ACC112 (cell line): ENCODE measurements around the gene ARMS2.

Source experiments
- H2AFZ ChIP-seq: fragments of 200-600 bp; sonication (generic); one replicate; pipeline ENCODE4 v1.6.0; 2017; ENCODE audit warnings: antibody characterized with exemption, low read length; ENCODE audit not compliant: unreplicated experiment
- H3K27ac ChIP-seq: fragments of 200-600 bp; sonication (generic); 2 replicates; pipeline ENCODE4 v1.5.1; 2014; ENCODE audit warnings: low read depth, mild to moderate bottlenecking, antibody characterized with exemption, low read length, moderate library complexity
- H3K27me3 ChIP-seq: fragments of 200-600 bp; sonication (generic); 2 replicates; pipeline ENCODE4 v1.6.1; 2014; ENCODE audit warnings: mild to moderate bottlenecking, antibody characterized with exemption, low read length, moderate library complexity, mixed read lengths; ENCODE audit not compliant: insufficient read depth
- H3K36me3 ChIP-seq: fragments of 200-600 bp; sonication (generic); 2 replicates; pipeline ENCODE4 v1.6.1; 2016; ENCODE audit warnings: mild to moderate bottlenecking, antibody characterized with exemption, low read length, moderate library complexity, mixed read lengths; ENCODE audit not compliant: insufficient read depth
- H3K4me1 ChIP-seq: fragments of 200-600 bp; sonication (generic); one replicate; pipeline ENCODE4 v1.6.1; 2016; ENCODE audit warnings: low read length, mixed read lengths; ENCODE audit not compliant: insufficient read depth, unreplicated experiment, control insufficient read depth
- H3K4me3 ChIP-seq: fragments of 200-600 bp; sonication (generic); 2 replicates; pipeline ENCODE4 v1.5.1; 2014; ENCODE audit warnings: mild to moderate bottlenecking, low read depth, low read length
- H3K79me2 ChIP-seq: fragments of 200-600 bp; sonication (generic); one replicate; pipeline ENCODE4 v1.6.0; 2016; ENCODE audit warnings: low read length; ENCODE audit not compliant: control insufficient read depth, unreplicated experiment, insufficient read depth

ARMS2 gene

DNA sequence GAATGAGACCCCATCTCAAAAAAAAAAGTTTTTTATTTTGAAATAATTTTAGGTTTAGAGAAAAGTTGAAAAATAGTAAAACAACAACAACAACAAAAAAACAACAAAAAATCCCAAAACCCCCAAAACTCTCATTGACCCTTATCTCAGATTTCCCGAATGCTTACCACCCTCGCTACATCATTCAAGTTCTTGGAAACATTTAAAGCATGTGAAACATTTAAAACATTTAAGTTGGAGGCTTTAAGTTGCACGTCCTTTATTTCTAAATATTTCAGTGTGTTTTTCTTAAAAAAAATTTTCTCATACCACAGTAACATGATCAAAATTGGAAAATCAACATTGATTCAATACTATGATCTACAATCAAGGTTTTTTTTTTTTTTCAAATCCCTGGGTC lies 382 bp upstream of the ARMS2 start:
- Histone ChIP-seq H3K27me3 (no peaks in the 10 kb centered on the region), H3K27ac (no peak overlapping the region), H3K79me2 (no peaks in the 10 kb centered on the region), H2AFZ (no peak overlapping the region), H3K4me1 (no peaks in the 10 kb centered on the region), H3K4me3 (no peak overlapping the region), H3K36me3 (no peaks in the 10 kb centered on the region)

DNA sequence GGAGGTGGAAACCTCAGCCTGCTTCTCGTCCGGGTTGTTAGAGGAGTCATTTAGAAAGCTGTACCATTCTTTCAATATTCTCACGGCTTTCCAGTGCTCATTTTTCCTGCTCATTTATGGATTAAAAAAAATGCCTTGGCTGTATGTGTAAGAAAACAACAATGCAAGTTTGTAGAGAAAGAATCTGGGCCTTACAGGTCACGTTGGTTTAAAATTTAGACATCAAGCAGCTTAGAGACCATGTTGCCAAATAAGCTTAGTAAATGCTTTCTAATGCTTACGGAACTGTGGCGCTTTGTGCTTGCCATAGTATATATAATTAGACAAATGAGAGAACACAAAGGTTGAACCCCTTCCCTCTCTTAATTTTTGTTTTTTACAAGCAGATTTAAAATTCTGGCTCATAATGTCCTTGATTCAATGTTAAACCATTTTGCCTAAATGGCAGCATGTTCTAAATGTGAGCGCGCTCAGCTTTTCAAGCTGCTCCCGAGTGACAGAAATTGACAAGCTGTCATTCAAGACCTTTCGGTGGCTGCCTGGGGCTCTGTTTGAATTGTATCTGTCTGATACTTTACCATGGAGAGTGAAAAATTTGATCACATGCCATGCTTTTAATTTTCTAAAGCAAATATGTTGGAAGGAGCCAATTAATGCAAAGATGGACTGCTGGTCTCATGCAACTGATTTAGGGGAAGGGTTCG lies 1.1 kb downstream of the ARMS2 start:
- Histone ChIP-seq H3K36me3 (no peaks in the 10 kb centered on the region), H3K27me3 (no peaks in the 10 kb centered on the region), H3K79me2 (no peaks in the 10 kb centered on the region), H3K27ac (no peak overlapping the region), H3K4me1 (peaks cover 8% of the 10 kb centered on the region), H3K4me3 (no peak overlapping the region), H2AFZ (no peak overlapping the region)

GRCh38 chr10:122457934-122458333 lies 3.5 kb downstream of the ARMS2 start:
- Histone ChIP-seq H2AFZ (no peak overlapping the region), H3K4me3 (no peak overlapping the region), H3K36me3 (no peaks in the 10 kb centered on the region), H3K27me3 (no peaks in the 10 kb centered on the region), H3K4me1 (peaks cover 10% of the 10 kb centered on the region), H3K27ac (no peak overlapping the region), H3K79me2 (peaks cover 13% of the 10 kb centered on the region)

GRCh38 chr10:122458693-122459092 lies 4.2 kb downstream of the ARMS2 start:
- Histone ChIP-seq H3K79me2 (peaks cover 21% of the 10 kb centered on the region), H3K27me3 (no peaks in the 10 kb centered on the region), H2AFZ (no peak overlapping the region), H3K4me3 (no peak overlapping the region), H3K27ac (no peak overlapping the region), H3K4me1 (peaks cover 13% of the 10 kb centered on the region), H3K36me3 (no peaks in the 10 kb centered on the region)

- H2AFZ ChIP-seq = no peak overlapping the region
- H3K4me3 ChIP-seq = no peak overlapping the region
- H3K27ac ChIP-seq = no peak overlapping the region
- 0 out of 2 replicates have a peak, but pooled peaks cover 1% of the 10 kb centered on the region for H3K36me3 ChIP-seq
- H3K4me1 ChIP-seq = peaks cover 23% of the 10 kb centered on the region
- peaks cover 31% of the 10 kb centered on the region for H3K79me2 ChIP-seq
- H3K27me3 ChIP-seq = no peaks in the 10 kb centered on the region
These were observed 5.3 kb downstream of the ARMS2 start for GRCh38 chr10:122459561-122460273.

DNA sequence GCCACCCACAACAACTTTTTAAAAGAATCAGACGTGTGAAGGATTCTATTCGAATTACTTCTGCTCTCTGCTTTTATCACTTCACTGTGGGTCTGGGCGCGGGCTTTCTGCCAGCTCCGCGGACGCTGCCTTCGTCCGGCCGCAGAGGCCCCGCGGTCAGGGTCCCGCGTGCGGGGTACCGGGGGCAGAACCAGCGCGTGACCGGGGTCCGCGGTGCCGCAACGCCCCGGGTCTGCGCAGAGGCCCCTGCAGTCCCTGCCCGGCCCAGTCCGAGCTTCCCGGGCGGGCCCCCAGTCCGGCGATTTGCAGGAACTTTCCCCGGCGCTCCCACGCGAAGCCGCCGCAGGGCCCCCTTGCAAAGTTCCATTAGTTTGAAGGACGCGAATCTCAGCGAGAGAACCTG lies 6.4 kb downstream of the ARMS2 start:
- peaks cover 42% of the 10 kb centered on the region for H3K79me2 ChIP-seq
- H2AFZ ChIP-seq = peak overlapping the region; percentile 46
- H3K27ac ChIP-seq = no peak overlapping the region
- peaks cover 33% of the 10 kb centered on the region for H3K4me1 ChIP-seq
- H3K4me3 ChIP-seq = peak overlapping the region; percentile 86
- H3K27me3 ChIP-seq = no peaks in the 10 kb centered on the region
- H3K36me3 ChIP-seq = 0 out of 2 replicates have a peak, but pooled peaks cover 8% of the 10 kb centered on the region

GRCh38 chr10:122461367-122461728 lies 6.9 kb downstream of the ARMS2 start, which contains the start of gene HTRA1:
TSS of gene HTRA1 (plus strand) at chr10:122461553. CDS start at chr10:122461653, 100 bp downstream.
- Histone ChIP-seq H3K79me2 (peaks cover 45% of the 10 kb centered on the region), H2AFZ (peak within 1 kb of the TSS; percentile 57), H3K36me3 (0 out of 2 replicates have a peak, but pooled peaks cover 8% of the 10 kb centered on the region), H3K27me3 (no peaks in the 10 kb centered on the region), H3K4me3 (peak within 1 kb of the TSS; percentile 86), H3K27ac (peak within 1 kb of the TSS; percentile 51; the same call in 1 of the 2 replicates), H3K4me1 (peaks cover 33% of the 10 kb centered on the region)

GRCh38 chr10:122461729-122462532 lies 7.5 kb downstream of the ARMS2 start:
- Histone ChIP-seq H3K4me3 (peak overlapping the region; percentile 86), H3K36me3 (0 out of 2 replicates have a peak, but pooled peaks cover 8% of the 10 kb centered on the region), H3K27ac (peak overlapping the region; percentile 51; the same call in 1 of the 2 replicates), H2AFZ (peak overlapping the region; percentile 57), H3K79me2 (peaks cover 51% of the 10 kb centered on the region), H3K27me3 (no peaks in the 10 kb centered on the region), H3K4me1 (peaks cover 39% of the 10 kb centered on the region)

DNA sequence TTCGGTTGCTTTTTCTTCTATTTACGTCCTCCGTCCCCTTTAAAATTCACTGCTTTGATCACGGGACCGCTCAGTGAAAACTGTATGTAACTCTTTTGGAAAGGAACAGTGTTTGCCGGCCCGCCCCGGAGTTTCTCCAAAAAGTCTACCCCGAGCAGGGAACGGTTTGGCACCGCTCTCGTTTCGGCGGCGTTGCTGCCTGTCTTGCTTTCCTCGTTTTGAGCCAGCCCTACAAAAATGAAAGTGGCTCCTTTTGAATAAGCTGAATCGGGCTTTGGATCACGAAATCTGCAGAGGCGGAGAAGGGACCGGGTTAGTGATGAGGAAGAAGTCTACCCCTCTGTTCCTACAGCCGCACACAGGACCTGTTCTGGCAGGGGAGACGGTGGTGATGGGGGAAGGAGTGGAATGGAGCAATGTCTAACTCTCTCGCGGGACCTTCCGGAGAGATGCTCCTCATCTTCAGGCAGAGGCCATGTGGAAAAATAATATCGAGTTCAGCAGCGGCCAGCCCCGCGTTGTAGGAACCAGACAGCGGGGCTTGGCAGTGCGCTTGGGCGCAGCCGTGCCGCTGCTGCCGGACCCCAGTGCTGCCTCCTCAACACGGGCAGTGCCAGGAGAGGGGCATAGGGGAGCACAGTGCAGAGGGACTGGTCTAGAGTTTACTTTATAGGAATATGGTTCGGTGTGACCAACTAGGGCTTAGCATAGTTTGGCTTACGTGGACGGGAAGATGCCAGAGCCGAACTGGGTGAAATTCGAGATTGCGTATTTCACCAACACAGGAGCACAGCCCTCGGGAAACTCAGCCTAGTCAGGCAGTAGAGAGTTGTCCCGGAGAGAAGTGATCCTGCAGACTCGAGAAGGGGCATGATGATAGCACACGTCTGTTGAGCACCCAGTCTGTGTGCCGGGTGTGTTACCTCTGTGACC lies 8.3 kb downstream of the ARMS2 start:
- no peaks in the 10 kb centered on the region for H3K27me3 ChIP-seq
- H3K79me2 ChIP-seq = peaks cover 60% of the 10 kb centered on the region
- H3K4me3 ChIP-seq = peak overlapping the region; percentile 86

More for the DNA sequence above, 8.3 kb downstream of the ARMS2 start:
- Histone ChIP-seq H3K36me3 (0 out of 2 replicates have a peak, but pooled peaks cover 8% of the 10 kb centered on the region), H3K4me1 (peaks cover 48% of the 10 kb centered on the region), H3K27ac (peak overlapping the region; percentile 51; the same call in 1 of the 2 replicates), H2AFZ (peak overlapping the region; percentile 57)
